GM12875 (cell line): ENCODE measurements around the gene RTTN.
"Not testable (repeated sequence)": the region's sequence is repeated elsewhere in the genome, so short reads cannot be mapped to it uniquely, and the experiment has no call there.

ENCODE experiments used
- H3K4me3 ChIP-seq: one replicate; pipeline ENCODE4 v1.5.1; 2011; ENCODE audit warnings: low read depth, low read length, control low read depth
- TF ChIP-seq, protein P1 (sequence below): IDR thresholded peaks from 2 replicates; pipeline ENCODE4 v1.5.1; 2011; ENCODE audit warnings: low read depth, mild to moderate bottlenecking, control low read depth, inconsistent platforms, low read length, moderate library complexity, borderline replicate concordance; ENCODE audit not compliant: insufficient read depth

RTTN gene

DNA sequence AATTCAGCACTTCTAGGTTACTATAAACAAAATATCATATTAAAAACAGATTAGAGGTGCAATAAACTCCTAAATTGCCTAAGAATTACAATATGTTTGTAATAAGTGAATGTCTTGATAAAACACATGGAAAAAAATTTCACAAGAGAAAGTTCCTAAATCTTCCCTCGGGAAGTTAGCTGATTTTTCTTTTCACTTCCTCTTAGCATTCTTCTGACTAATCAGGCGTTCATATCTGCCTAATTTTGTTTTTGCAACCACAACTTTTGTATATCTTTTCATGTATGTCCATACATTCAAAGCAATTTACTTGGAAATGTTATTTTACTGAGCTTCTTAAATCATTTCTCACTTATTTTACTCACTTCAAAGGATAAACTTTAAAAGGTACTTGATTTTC is 88.5 kb downstream of the RTTN start:
- TF ChIP-seq, protein P1, sequence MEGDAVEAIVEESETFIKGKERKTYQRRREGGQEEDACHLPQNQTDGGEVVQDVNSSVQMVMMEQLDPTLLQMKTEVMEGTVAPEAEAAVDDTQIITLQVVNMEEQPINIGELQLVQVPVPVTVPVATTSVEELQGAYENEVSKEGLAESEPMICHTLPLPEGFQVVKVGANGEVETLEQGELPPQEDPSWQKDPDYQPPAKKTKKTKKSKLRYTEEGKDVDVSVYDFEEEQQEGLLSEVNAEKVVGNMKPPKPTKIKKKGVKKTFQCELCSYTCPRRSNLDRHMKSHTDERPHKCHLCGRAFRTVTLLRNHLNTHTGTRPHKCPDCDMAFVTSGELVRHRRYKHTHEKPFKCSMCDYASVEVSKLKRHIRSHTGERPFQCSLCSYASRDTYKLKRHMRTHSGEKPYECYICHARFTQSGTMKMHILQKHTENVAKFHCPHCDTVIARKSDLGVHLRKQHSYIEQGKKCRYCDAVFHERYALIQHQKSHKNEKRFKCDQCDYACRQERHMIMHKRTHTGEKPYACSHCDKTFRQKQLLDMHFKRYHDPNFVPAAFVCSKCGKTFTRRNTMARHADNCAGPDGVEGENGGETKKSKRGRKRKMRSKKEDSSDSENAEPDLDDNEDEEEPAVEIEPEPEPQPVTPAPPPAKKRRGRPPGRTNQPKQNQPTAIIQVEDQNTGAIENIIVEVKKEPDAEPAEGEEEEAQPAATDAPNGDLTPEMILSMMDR = no peak

DNA sequence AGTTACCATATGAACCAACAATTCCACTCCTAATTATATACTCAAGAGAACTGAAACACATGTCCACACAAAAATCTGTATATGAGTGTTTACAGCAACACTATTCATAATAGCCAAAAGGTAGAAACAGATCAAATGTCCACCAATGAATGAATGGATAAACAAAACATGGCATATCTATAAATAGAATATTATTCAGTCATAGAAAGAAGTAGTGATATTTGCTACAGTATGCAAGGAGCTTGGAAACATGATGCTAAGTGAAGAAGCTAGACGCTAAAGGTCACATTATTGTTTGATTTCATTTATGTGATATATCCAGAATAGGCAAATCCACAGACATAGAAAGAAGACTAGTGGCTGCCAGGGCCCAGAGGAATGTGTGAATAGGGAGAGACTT is 92.0 kb downstream of the RTTN start:
- no peak overlapping the region for H3K4me3 ChIP-seq
- TF ChIP-seq, protein P1 = no peak

More for the DNA sequence above, 88.5 kb downstream of the RTTN start:
- no peak overlapping the region for H3K4me3 ChIP-seq

DNA sequence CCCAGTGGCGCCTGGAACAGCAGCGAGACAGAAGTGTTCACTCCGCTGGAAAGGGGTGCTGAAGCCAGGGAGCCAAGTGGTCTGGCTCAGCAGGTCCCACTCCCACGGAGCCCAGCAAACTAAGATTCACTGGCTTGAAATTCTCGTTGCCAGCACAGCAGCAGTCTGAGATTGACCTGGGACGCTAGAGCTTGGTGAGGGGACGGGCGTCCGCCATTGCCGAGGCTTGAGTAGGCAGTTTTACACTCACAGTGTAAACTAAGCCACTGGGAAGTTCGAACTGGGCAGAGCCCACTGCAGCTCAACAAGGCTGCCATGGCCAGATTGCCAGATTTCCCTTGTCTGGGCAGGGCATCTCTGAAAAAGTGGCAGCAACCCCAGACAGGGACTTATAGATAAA is 94.8 kb downstream of the RTTN start:
- TF ChIP-seq, protein P1 = no peak
- H3K4me3 ChIP-seq = no peak overlapping the region

DNA sequence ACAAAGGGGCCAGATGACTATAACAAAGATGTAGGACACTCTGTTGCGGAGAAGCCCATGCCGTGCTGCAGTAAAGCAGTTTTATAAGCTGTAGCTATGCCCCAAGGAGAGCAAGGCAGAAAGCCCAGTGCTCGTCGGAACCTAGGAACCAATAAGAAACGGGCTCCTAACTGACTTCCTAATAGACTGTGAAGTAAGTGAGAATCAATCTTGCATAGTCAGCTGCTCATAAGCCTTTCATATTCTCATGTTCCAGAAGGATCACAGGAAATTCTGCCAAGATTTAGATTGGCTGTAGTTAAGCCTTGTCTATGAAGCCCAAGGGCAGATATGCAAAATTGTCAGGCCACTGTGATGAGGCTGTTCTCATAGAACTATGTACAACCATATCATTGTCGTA is 98.4 kb downstream of the RTTN start:
- H3K4me3 ChIP-seq = no peak overlapping the region
- TF ChIP-seq, protein P1 = no peak

DNA sequence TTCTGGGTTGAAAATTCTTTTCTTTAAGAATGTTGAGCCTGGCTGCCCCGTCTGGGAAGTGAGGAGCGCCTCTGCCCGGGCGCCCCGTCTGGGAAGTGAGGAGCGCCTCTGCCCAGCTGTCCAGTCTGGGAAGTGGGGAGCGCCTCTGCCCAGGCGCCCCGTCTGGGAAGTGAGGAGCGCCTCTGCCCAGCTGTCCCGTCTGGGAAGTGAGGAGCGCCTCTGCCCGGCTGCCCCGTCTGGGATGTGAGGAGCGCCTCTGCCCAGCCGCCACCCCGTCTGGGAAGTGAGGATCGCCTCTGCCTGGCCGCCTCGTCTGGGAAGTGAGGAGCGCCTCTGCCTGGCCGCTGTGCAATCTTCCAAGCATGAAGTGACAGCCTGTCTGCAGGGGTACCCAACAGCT is 102.6 kb downstream of the RTTN start:
- not testable (repeated sequence) for H3K4me3 ChIP-seq

DNA sequence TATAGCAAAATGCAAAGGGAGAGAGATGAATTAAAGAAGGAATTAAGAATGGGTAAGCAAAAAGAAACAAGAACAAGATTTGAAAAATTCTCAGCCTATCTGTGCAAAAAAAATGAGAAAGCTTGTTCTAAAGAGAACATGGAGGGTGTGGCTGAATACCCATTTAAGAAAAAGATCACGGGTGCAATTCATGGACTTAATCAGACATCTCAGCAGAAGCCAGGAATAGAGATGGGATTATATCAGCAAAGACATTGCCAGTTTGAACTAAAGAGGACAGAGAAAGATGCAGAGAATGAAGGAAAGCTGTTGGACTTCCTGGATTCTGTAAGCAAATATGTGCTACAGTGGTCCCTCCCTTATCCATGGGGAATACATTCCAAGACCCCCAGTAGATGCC is 115.6 kb downstream of the RTTN start:
- no peak overlapping the region for H3K4me3 ChIP-seq
- TF ChIP-seq, protein P1 = no peak

DNA sequence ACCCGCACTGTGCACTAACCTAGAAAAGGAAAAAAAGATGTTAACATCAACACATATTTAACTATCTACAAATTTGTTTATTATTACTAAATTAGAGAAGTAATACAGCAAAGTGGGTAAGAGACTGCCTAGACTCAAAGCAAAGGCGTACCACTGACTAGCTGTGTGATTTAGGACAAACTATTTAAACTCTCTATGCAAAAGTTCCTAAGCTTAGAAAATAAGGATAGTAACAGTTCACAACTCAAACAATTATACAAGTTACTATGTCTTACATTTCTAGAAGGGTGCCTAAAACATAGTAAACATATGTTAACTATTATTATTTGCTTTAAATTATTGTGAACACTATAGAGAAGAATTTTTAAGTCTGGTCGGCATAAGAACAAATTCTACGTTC is 119.4 kb downstream of the RTTN start:
- H3K4me3 ChIP-seq = no peak overlapping the region
- TF ChIP-seq, protein P1 = no peak

DNA sequence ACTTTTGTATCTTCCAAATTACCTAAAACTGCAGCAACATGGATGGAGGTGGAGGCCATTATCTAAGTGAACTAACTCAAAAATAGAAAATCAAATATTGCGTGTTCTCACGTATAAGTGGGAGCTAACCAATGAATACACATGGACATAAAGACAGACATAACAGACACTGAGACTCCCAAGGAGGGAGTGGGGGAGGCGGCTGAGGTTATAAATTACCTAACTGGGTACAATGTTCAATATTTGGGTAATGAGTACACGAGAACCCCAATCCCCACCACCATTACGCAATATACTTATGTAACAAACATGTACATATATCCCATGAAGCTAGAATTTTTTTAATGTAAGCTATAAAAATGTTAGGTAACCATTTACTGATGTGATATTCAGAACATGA is 119.8 kb downstream of the RTTN start:
- TF ChIP-seq, protein P1 = no peak
- no peak overlapping the region for H3K4me3 ChIP-seq
